HepG2 (cell line): ENCODE results near the gene COL5A1. TPM values are rescaled to one million over a fixed set of nuclear protein-coding genes. Genes with fewer than 3 reads are reported as not detected.

Experiments
- ATAC-seq: fragments of 200-7000 bp; cut with Tn5 transposase; 3 replicates; pipeline ENCODE4 v1.9.1; 2020; ENCODE audit warnings: mild to moderate bottlenecking, moderate library complexity
- BruUV-seq: library from RNA; stranded (reverse); fragments of 400-500 nt; replicated peaks from 2 replicates; lab custom pipeline; 2021; lab: Mats Ljungman, UMichigan
- CTCF ChIA-PET: fragments of 300-600 bp; formaldehyde crosslinking; extraction: SDS; loops from one replicate; lab custom pipeline; 2021; ENCODE audit warnings: low total read pairs, inconsistent platforms, low intra/inter-chr PET ratio; lab: Yijun Ruan, JAX
- POLR2A ChIA-PET: fragments of 350-600 bp; sonication (Branson Sonifier 250); formaldehyde crosslinking; loops from one replicate; lab custom pipeline; 2020; ENCODE audit warnings: antibody characterized with exemption, inconsistent platforms; lab: Yijun Ruan, JAX
- DNase-seq: peaks from one replicate; pipeline ENCODE4 v3.0.0-alpha.2; 2015; ENCODE audit warnings: low spot score
- FAIRE-seq: peaks from 3 replicates; lab custom pipeline; 2011; peaks lifted over from hg19 to GRCh38; lab: Jason Lieb, UNC
- H2AFZ ChIP-seq: one replicate; pipeline ENCODE4 v1.6.1; 2011; ENCODE audit warnings: low read length, inconsistent platforms
- H3K27ac ChIP-seq: fragments of 300-600 bp; 3 replicates; pipeline ENCODE4 v1.8.0; 2011; ENCODE audit warnings: mixed run types, mild to moderate bottlenecking, mixed read lengths, low read length, inconsistent platforms; ENCODE audit not compliant: insufficient read depth; ENCODE audit errors: extremely low read length
- H3K27me3 ChIP-seq, 2 experiments: fragments of 200-600 bp in 1 of 2; 2 replicates in 1 of 2; 3 replicates in 1 of 2; pipeline versions ENCODE4 v1.6.0 to v1.8.0; 2011; ENCODE audit warnings: low read length in 2 of 2, mild to moderate bottlenecking in 2 of 2, moderate library complexity in 2 of 2, inconsistent platforms in 1 of 2; ENCODE audit not compliant: insufficient read depth in 2 of 2, control insufficient read depth in 1 of 2
- H3K36me3 ChIP-seq, 2 experiments: fragments of 200-600 bp in 1 of 2; replicated peaks in 1 of 2; 2 replicates in 1 of 2; 3 replicates in 1 of 2; pipeline versions ENCODE4 v1.5.1 to v1.8.0; 2011; ENCODE audit warnings: low read length in 2 of 2, inconsistent platforms in 1 of 2; ENCODE audit not compliant: insufficient read depth in 2 of 2, control insufficient read depth in 1 of 2
- H3K4me1 ChIP-seq: 2 replicates; pipeline ENCODE4 v1.5.1; 2012; ENCODE audit warnings: low read length, inconsistent platforms; ENCODE audit not compliant: insufficient read depth
- H3K4me2 ChIP-seq: 2 replicates; pipeline ENCODE4 v1.6.0; 2011; ENCODE audit warnings: low read depth, low read length, inconsistent platforms
- H3K4me3 ChIP-seq, 3 experiments: fragments of 200-600 bp in 1 of 3; sonication (generic), shearing (Covaris generic) in 1 of 3; replicated peaks in 1 of 3; 2 replicates each; pipeline ENCODE4 v1.5.1; 2011 to 2016; ENCODE audit warnings: low read length in 3 of 3, inconsistent platforms in 2 of 3, low read depth in 2 of 3, mild to moderate bottlenecking in 2 of 3, control low read depth in 1 of 3, mixed read lengths in 1 of 3; ENCODE audit not compliant: insufficient read depth in 1 of 3
- H3K79me2 ChIP-seq: one replicate; pipeline ENCODE4 v1.6.1; 2011; ENCODE audit warnings: low read length, inconsistent platforms; ENCODE audit not compliant: insufficient read depth
- H3K9ac ChIP-seq: 2 replicates; pipeline ENCODE4 v1.6.0; 2011; ENCODE audit warnings: mild to moderate bottlenecking, low read depth, low read length, inconsistent platforms; ENCODE audit not compliant: insufficient read depth
- H3K9me3 ChIP-seq: 2 replicates; pipeline ENCODE4 v1.5.1; 2012; ENCODE audit warnings: mild to moderate bottlenecking, low read length
- H4K20me1 ChIP-seq: 2 replicates; pipeline ENCODE4 v1.6.0; 2011; ENCODE audit warnings: inconsistent platforms, mild to moderate bottlenecking, low read length, moderate library complexity; ENCODE audit not compliant: insufficient read depth
- E2F5 ChIP-seq: sonication (generic); formaldehyde crosslinking; conservative IDR thresholded peaks from 2 replicates; pipeline ENCODE4 v1.4.0; 2020; ENCODE audit warnings: missing genetic modification reagents
- GABPA ChIP-seq, 2 experiments: IDR thresholded peaks; 2 replicates each; pipeline ENCODE4 v1.6.1; 2011 to 2016; ENCODE audit warnings: low read depth in 2 of 2, low read length in 1 of 2, missing biosample characterization in 1 of 2, missing genetic modification characterization in 1 of 2
- LBX2 ChIP-seq: sonication (generic); formaldehyde crosslinking; IDR thresholded peaks from 2 replicates; pipeline ENCODE4 v1.5.0; 2020; ENCODE audit warnings: missing genetic modification reagents, mild to moderate bottlenecking, borderline replicate concordance
- MBNL3 ChIP-seq: fragments of 250-450 bp; sonication (Bioruptor Pico); conservative IDR thresholded peaks from 2 replicates; pipeline ENCODE4 v1.8.0; 2022; ENCODE audit warnings: mild to moderate bottlenecking, inconsistent platforms
- NCOA5 ChIP-seq: sonication (generic); formaldehyde crosslinking; IDR thresholded peaks from 2 replicates; pipeline ENCODE4 v1.4.0; 2020; ENCODE audit warnings: missing genetic modification reagents
- RCOR2 ChIP-seq: IDR thresholded peaks from 2 replicates; pipeline ENCODE4 v1.6.1; 2016; ENCODE audit warnings: missing biosample characterization, missing genetic modification reagents
- SALL2 ChIP-seq: sonication (generic); formaldehyde crosslinking; IDR thresholded peaks from 2 replicates; pipeline ENCODE4 v1.8.1; 2023; ENCODE audit warnings: mild to moderate bottlenecking, missing genetic modification reagents, inconsistent platforms
- SIN3A ChIP-seq: IDR thresholded peaks from 2 replicates; pipeline ENCODE4 v1.6.1; 2011; ENCODE audit warnings: low read depth, mild to moderate bottlenecking, control low read depth, low read length, borderline replicate concordance
- TBP ChIP-seq: sonication (generic); formaldehyde crosslinking; IDR thresholded peaks from 2 replicates; pipeline ENCODE4 v1.5.0; 2020; ENCODE audit warnings: missing genetic modification reagents
- TOPORS ChIP-seq: sonication (generic); formaldehyde crosslinking; IDR thresholded peaks from 2 replicates; pipeline ENCODE4 v1.8.0; 2023; ENCODE audit warnings: mild to moderate bottlenecking, missing genetic modification reagents
- ZBTB21 ChIP-seq: sonication (generic); formaldehyde crosslinking; IDR thresholded peaks from 2 replicates; pipeline ENCODE4 v1.4.0; 2020; ENCODE audit warnings: missing genetic modification reagents
- ZNF44 ChIP-seq: sonication (generic); formaldehyde crosslinking; IDR thresholded peaks from 2 replicates; pipeline ENCODE4 v1.5.1; 2020; ENCODE audit warnings: mild to moderate bottlenecking, missing genetic modification reagents
- ZNF598 ChIP-seq: sonication (generic); formaldehyde crosslinking; IDR thresholded peaks from 2 replicates; pipeline ENCODE4 v1.5.1; 2020; ENCODE audit warnings: mild to moderate bottlenecking, missing genetic modification reagents, borderline replicate concordance
- WGBS: methylation state at CpG from one replicate; pipeline ENCODE4 v1.1.6; 2017; ENCODE audit warnings: low lambda C conversion rate; 5-methylcytosine and 5-hydroxymethylcytosine counted together
- in situ Hi-C: cut with HindIII; loops from 2 replicates; pipeline ENCODE4 v1.10.0; 2017; ENCODE audit warnings: low pct_unique_long_range_greater_than_20kb; ENCODE audit not compliant: extremely low pct_ligation_motif_present
- intact Hi-C: fragments of 100-400 bp; cut with micrococcal nuclease; formaldehyde crosslinking; loops from one replicate; pipeline ENCODE4 v1.10.0; 2022; ENCODE audit not compliant: unreplicated experiment
- polyA plus RNA-seq, 8 experiments: library from polyadenylated mRNA; depleted of rRNA in 3 of 8; stranded (reverse) in 7 of 8; unstranded in 1 of 8; fragments of >200 nt; fragmentation: Illumina TruSeq in 4 of 8; extraction: Trizol in 4 of 8; gene quantifications; 2 replicates each; pipeline versions ENCODE4 v1.2.1 to v1.2.3, GENCODE V29; 2011 to 2016; ENCODE audit warnings: low read depth in 4 of 8, missing spikeins in 1 of 8, mixed read lengths in 1 of 8; ENCODE audit not compliant: insufficient read depth in 1 of 8
- total RNA-seq, 5 experiments: library from RNA; depleted of rRNA; stranded (reverse); fragments of >200 nt; fragmentation: Illumina TruSeq; extraction: Trizol; gene quantifications; 2 replicates each; pipeline ENCODE4 v1.2.3, GENCODE V29; 2016; ENCODE audit warnings: low read depth in 1 of 5
- TF ChIP-seq, protein P1 (sequence below): sonication (generic); formaldehyde crosslinking; IDR thresholded peaks from 2 replicates; pipeline ENCODE4 v1.5.1; 2020; ENCODE audit warnings: missing genetic modification reagents, mild to moderate bottlenecking, borderline replicate concordance

COL5A1 gene
- total and polyA plus RNA-seq, 2 of the 13 experiments (the other 11 are each of a cell fraction or from before 2014, with no cell fraction given), result not detected

DNA sequence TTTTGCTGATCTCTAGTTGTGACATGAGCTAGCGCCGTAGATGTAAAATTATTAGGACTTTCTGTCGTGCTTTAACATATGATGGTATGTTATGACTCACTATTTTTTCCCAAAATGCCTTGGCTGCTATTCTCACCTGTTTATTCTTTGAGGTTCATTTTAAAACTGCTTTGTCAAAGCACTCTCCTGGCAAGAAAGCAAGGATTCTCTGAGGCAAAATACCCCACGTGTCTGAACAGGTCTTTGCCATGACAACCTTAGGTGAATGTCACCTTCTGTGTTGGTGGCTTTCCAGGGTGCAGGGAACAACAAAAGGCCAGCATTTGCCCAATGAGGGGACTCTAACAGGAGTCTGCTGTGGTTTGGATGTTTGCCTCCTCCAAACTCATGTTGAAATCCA is 30.6 kb upstream of the COL5A1 start:
- peaks cover 22% of the 10 kb centered on the region for H3K9me3 ChIP-seq
- TF ChIP-seq ZNF598 (CRISPR knock-in tag) (no peak), SALL2 (CRISPR knock-in tag) (no peak), ZNF44 (CRISPR knock-in tag) (no peak), RCOR2 (CRISPR knock-in tag) (no peak), MBNL3 (CRISPR knock-in tag) (no peak), E2F5 (CRISPR knock-in tag) (no peak)
- in situ Hi-C loops, result no loop called here
- no peak overlapping the region for H2AFZ ChIP-seq
- intact Hi-C loops, result no loop called here
- H3K4me2 ChIP-seq, result no peak overlapping the region
- no peak overlapping the region for H3K27ac ChIP-seq
- no peak overlapping the region for H3K4me3 ChIP-seq
- WGBS, result 50% methylated on average over 4 of the region's 4 CpGs
- ATAC-seq (no peak), FAIRE-seq (no peak), DNase-seq (no peak)
- POLR2A ChIA-PET, result no interaction called here
- no TSS peak for BruUV-seq
- H3K36me3 ChIP-seq, result no peaks in the 10 kb centered on the region
- H3K79me2 ChIP-seq, result no peaks in the 10 kb centered on the region
- no peaks in the 10 kb centered on the region for H3K4me1 ChIP-seq
- CTCF ChIA-PET, result no interaction called here
- peaks cover 0 to 4% of the 10 kb centered on the region in 2 experiments; a peak in 1 of 5 replicates for H3K27me3 ChIP-seq
- H3K9ac ChIP-seq, result no peak overlapping the region
- H4K20me1 ChIP-seq, result no peaks in the 10 kb centered on the region

- no peak for TF ChIP-seq GABPA (IDR thresholded peaks at IDR 0.05; ENCODE audit: low read depth, low read length)
- no peak for TF ChIP-seq GABPA (CRISPR knock-in tag; IDR thresholded peaks at IDR 0.05; ENCODE audit: low read depth)
- TF ChIP-seq ZBTB21 (CRISPR knock-in tag), result no peak
- TF ChIP-seq TOPORS, result no peak
- no peak for TF ChIP-seq SIN3A
- TF ChIP-seq, protein P1, sequence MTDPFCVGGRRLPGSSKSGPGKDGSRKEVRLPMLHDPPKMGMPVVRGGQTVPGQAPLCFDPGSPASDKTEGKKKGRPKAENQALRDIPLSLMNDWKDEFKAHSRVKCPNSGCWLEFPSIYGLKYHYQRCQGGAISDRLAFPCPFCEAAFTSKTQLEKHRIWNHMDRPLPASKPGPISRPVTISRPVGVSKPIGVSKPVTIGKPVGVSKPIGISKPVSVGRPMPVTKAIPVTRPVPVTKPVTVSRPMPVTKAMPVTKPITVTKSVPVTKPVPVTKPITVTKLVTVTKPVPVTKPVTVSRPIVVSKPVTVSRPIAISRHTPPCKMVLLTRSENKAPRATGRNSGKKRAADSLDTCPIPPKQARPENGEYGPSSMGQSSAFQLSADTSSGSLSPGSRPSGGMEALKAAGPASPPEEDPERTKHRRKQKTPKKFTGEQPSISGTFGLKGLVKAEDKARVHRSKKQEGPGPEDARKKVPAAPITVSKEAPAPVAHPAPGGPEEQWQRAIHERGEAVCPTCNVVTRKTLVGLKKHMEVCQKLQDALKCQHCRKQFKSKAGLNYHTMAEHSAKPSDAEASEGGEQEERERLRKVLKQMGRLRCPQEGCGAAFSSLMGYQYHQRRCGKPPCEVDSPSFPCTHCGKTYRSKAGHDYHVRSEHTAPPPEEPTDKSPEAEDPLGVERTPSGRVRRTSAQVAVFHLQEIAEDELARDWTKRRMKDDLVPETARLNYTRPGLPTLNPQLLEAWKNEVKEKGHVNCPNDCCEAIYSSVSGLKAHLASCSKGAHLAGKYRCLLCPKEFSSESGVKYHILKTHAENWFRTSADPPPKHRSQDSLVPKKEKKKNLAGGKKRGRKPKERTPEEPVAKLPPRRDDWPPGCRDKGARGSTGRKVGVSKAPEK (CRISPR knock-in tag), result no peak
- no peak for TF ChIP-seq LBX2 (CRISPR knock-in tag)
- no peak for TF ChIP-seq TBP (CRISPR knock-in tag)
- TF ChIP-seq NCOA5 (CRISPR knock-in tag), result no peak
- TF ChIP-seq, all 625 proteins: peak for 0
- ATAC-seq, result no peak
- Histone ChIP-seq H3K4me3 (no peak overlapping the region), H3K79me2 (no peaks in the 10 kb centered on the region), H3K27me3 (peaks cover 0 to 6% of the 10 kb centered on the region in 2 experiments; a peak in 1 of 5 replicates), H2AFZ (no peak overlapping the region), H3K4me1 (no peaks in the 10 kb centered on the region), H3K27ac (no peak overlapping the region), H3K4me2 (no peak overlapping the region), H3K9ac (no peak overlapping the region), H3K9me3 (peaks cover 22% of the 10 kb centered on the region), H3K36me3 (no peaks in the 10 kb centered on the region), H4K20me1 (no peaks in the 10 kb centered on the region)
- in situ Hi-C loops (no loop called here), intact Hi-C loops (no loop called here)
- BruUV-seq, result no TSS peak
- ChIA-PET POLR2A (no interaction called here), CTCF (no interaction called here)
- no peak for DNase-seq
- FAIRE-seq, result no peak
- WGBS, result 0% methylated on average over 1 of the region's 1 CpG
Measured at GRCh38 chr9:134612309-134612708, 29.3 kb upstream of the COL5A1 start.
